Measurements from ENCODE around the gene FILIP1. TPM values are rescaled to one million over a fixed set of nuclear protein-coding genes. Genes with fewer than 3 reads are reported as not detected.

FILIP1 gene
- polyA plus RNA-seq, 3 donors: not detected

GRCh38 chr6:75503291-75503690, 9.7 kb upstream of the FILIP1 start:
- no peaks in the 10 kb centered on the region for H3K4me1 Mint-ChIP-seq
- H3K4me2 ChIP-seq (replicated peaks; ENCODE audit: extremely low read depth, low read length, poor library complexity, severe bottlenecking): no peak overlapping the region

GRCh38 chr6:75502884-75503283, 9.3 kb upstream of the FILIP1 start:
- TF ChIP-seq CTCF (IDR thresholded peaks at IDR 0.05): no peak
- Histone ChIP-seq H3K9me3 (replicated peaks in 1 of 2; ENCODE audit: control insufficient read depth in 1 of 2, insufficient read depth in 1 of 2, low read length in 2 of 2) (no peaks in the 10 kb centered on the region), H4K20me1 (ENCODE audit: insufficient read depth, low read length) (no peaks in the 10 kb centered on the region), H3K4me1 (ENCODE audit: control insufficient read depth in 1 of 2, insufficient read depth in 2 of 2, low read length in 2 of 2) (no peaks in the 10 kb centered on the region), H3K4me2 (replicated peaks; ENCODE audit: extremely low read depth, low read length, poor library complexity, severe bottlenecking) (no peak overlapping the region), H3K27me3 (ENCODE audit: control insufficient read depth in 2 of 2, insufficient read depth in 2 of 2, low read length in 2 of 2) (no peaks in the 10 kb centered on the region), H3K4me3 (replicated peaks in 1 of 3; ENCODE audit: low read depth in 2 of 3, low read length in 3 of 3) (no peak overlapping the region), H3K79me2 (ENCODE audit: insufficient read depth, low read length) (no peaks in the 10 kb centered on the region), H3K9ac (ENCODE audit: insufficient read depth, low read length, poor library complexity, severe bottlenecking) (no peak overlapping the region), H2AFZ (ENCODE audit: insufficient read depth, low read depth, low read length, poor library complexity, severe bottlenecking) (no peak overlapping the region), H3K36me3 (replicated peaks in 1 of 2; ENCODE audit: control insufficient read depth in 1 of 2, insufficient read depth in 2 of 2, low read length in 2 of 2) (no peaks in the 10 kb centered on the region), H3K27ac (ENCODE audit: low read depth in 1 of 2, low read length in 2 of 2) (no peak overlapping the region)
- H3K4me1 Mint-ChIP-seq: no peaks in the 10 kb centered on the region
- no peak overlapping the region for H3K4me3 Mint-ChIP-seq
- H3K9me3 Mint-ChIP-seq: peaks cover 0 to 5% (median 2%) of the 10 kb centered on the region in 7 donors
- H3K36me3 Mint-ChIP-seq: no peaks in the 10 kb centered on the region
- intact Hi-C loops (cut with micrococcal nuclease): no loop called here
- 60% methylated on average over 1 of the region's 3 CpGs for WGBS (ENCODE audit: insufficient coverage)
- peaks cover 0 to 11% (median 8%) of the 10 kb centered on the region in 3 donors for H3K27me3 Mint-ChIP-seq (ENCODE audit: low read depth in 3 of 3)
- DNase-seq: no peak
- H3K27ac Mint-ChIP-seq: no peak overlapping the region

More at GRCh38 chr6:75503291-75503690, 9.7 kb upstream of the FILIP1 start:
- Histone ChIP-seq H3K27me3 (ENCODE audit: control insufficient read depth in 2 of 2, insufficient read depth in 2 of 2, low read length in 2 of 2) (no peaks in the 10 kb centered on the region), H4K20me1 (ENCODE audit: insufficient read depth, low read length) (no peaks in the 10 kb centered on the region), H3K36me3 (replicated peaks in 1 of 2; ENCODE audit: control insufficient read depth in 1 of 2, insufficient read depth in 2 of 2, low read length in 2 of 2) (no peaks in the 10 kb centered on the region), H3K4me1 (ENCODE audit: control insufficient read depth in 1 of 2, insufficient read depth in 2 of 2, low read length in 2 of 2) (no peaks in the 10 kb centered on the region), H3K27ac (ENCODE audit: low read depth in 1 of 2, low read length in 2 of 2) (no peak overlapping the region), H3K9me3 (replicated peaks in 1 of 2; ENCODE audit: control insufficient read depth in 1 of 2, insufficient read depth in 1 of 2, low read length in 2 of 2) (no peaks in the 10 kb centered on the region), H3K9ac (ENCODE audit: insufficient read depth, low read length, poor library complexity, severe bottlenecking) (no peak overlapping the region), H3K4me3 (replicated peaks in 1 of 3; ENCODE audit: low read depth in 2 of 3, low read length in 3 of 3) (no peak overlapping the region), H2AFZ (ENCODE audit: insufficient read depth, low read depth, low read length, poor library complexity, severe bottlenecking) (no peak overlapping the region), H3K79me2 (ENCODE audit: insufficient read depth, low read length) (no peaks in the 10 kb centered on the region)
- Mint-ChIP-seq H3K9me3 (peaks cover 0 to 6% (median 2%) of the 10 kb centered on the region in 7 donors), H3K36me3 (no peaks in the 10 kb centered on the region), H3K27me3 (ENCODE audit: low read depth in 3 of 3) (peaks cover 0 to 12% (median 8%) of the 10 kb centered on the region in 3 donors), H3K27ac (no peak overlapping the region), H3K4me3 (no peak overlapping the region)
- 86% methylated on average over 1 of the region's 2 CpGs for WGBS (ENCODE audit: insufficient coverage)
- TF ChIP-seq CTCF (IDR thresholded peaks at IDR 0.05): no peak
- intact Hi-C loops (cut with micrococcal nuclease): no loop called here
- no peak for DNase-seq
